CD14-positive monocyte (primary cell): ENCODE results near the gene SPATA13. TPM values are rescaled to one million over a fixed set of nuclear protein-coding genes. Genes with fewer than 3 reads are reported as not detected.

Experiments used
- DNase-seq, 3 donors: peaks; one replicate each; pipeline ENCODE4 v3.0.0-alpha.2; 2011 to 2022
- H2AFZ ChIP-seq: 2 replicates; pipeline ENCODE4 v1.6.0; 2012; ENCODE audit warnings: mild to moderate bottlenecking, low read depth, low read length, inconsistent platforms; ENCODE audit not compliant: insufficient read depth, poor library complexity, severe bottlenecking
- H3K27ac ChIP-seq, 2 donors: 1 replicate in 1 of 2; 2 replicates in 1 of 2; pipeline ENCODE4 v1.5.1; 2012 to 2013; ENCODE audit warnings: low read length in 2 of 2, control low read depth in 1 of 2, inconsistent platforms in 1 of 2, low read depth in 1 of 2, mild to moderate bottlenecking in 1 of 2
- H3K27me3 ChIP-seq, 2 donors: one replicate each; pipeline versions ENCODE4 v1.6.0 to v1.6.1; 2011 to 2013; ENCODE audit warnings: low read length in 2 of 2; ENCODE audit not compliant: control insufficient read depth in 2 of 2, insufficient read depth in 2 of 2
- H3K36me3 ChIP-seq, 2 donors: replicated peaks in 1 of 2; 1 replicate in 1 of 2; 2 replicates in 1 of 2; pipeline versions ENCODE4 v1.5.1 to v1.6.1; 2012 to 2013; ENCODE audit warnings: low read length in 2 of 2, control low read depth in 1 of 2, inconsistent platforms in 1 of 2, mild to moderate bottlenecking in 1 of 2; ENCODE audit not compliant: insufficient read depth in 2 of 2, control insufficient read depth in 1 of 2
- H3K4me1 ChIP-seq, 2 donors: 1 replicate in 1 of 2; 2 replicates in 1 of 2; pipeline versions ENCODE4 v1.5.1 to v1.6.1; 2012 to 2013; ENCODE audit warnings: low read length in 2 of 2, control low read depth in 1 of 2, inconsistent platforms in 1 of 2, mild to moderate bottlenecking in 1 of 2, moderate library complexity in 1 of 2; ENCODE audit not compliant: insufficient read depth in 2 of 2, control insufficient read depth in 1 of 2
- H3K4me2 ChIP-seq: replicated peaks from 2 replicates; pipeline ENCODE3; 2012; ENCODE audit warnings: low read length, moderate library complexity, mild to moderate bottlenecking; ENCODE audit not compliant: poor library complexity, severe bottlenecking; ENCODE audit errors: extremely low read depth
- H3K4me3 ChIP-seq, 3 experiments: fragments of 200-600 bp in 1 of 3; sonication (generic) in 1 of 3; replicated peaks in 1 of 3; 1 replicate in 2 of 3; 2 replicates in 1 of 3; pipeline ENCODE4 v1.5.1; 2011 to 2013; ENCODE audit warnings: low read length in 3 of 3, mild to moderate bottlenecking in 3 of 3, control low read depth in 2 of 3, low read depth in 2 of 3, inconsistent platforms in 1 of 3, moderate library complexity in 1 of 3
- H3K79me2 ChIP-seq: 2 replicates; pipeline ENCODE4 v1.6.0; 2012; ENCODE audit warnings: mild to moderate bottlenecking, control low read depth, inconsistent platforms, low read length, moderate library complexity; ENCODE audit not compliant: insufficient read depth
- H3K9ac ChIP-seq: 2 replicates; pipeline ENCODE4 v1.6.0; 2017; ENCODE audit warnings: low read length, mild to moderate bottlenecking; ENCODE audit not compliant: insufficient read depth, poor library complexity, severe bottlenecking
- H3K9me3 ChIP-seq, 2 donors: replicated peaks in 1 of 2; 1 replicate in 1 of 2; 2 replicates in 1 of 2; pipeline versions ENCODE4 v1.5.1 to v1.6.1; 2012 to 2013; ENCODE audit warnings: low read length in 2 of 2, control low read depth in 1 of 2; ENCODE audit not compliant: control insufficient read depth in 1 of 2, insufficient read depth in 1 of 2
- H4K20me1 ChIP-seq: 2 replicates; pipeline ENCODE4 v1.6.0; 2012; ENCODE audit warnings: mild to moderate bottlenecking, low read length, control low read depth, moderate library complexity; ENCODE audit not compliant: insufficient read depth
- H3K27ac Mint-ChIP-seq, 7 donors: one replicate each; pipeline ENCODE4 v1.8.0; 2020; ENCODE audit warnings: mild to moderate bottlenecking in 7 of 7, mixed read lengths in 7 of 7, moderate library complexity in 6 of 7, inconsistent platforms in 2 of 7
- H3K27me3 Mint-ChIP-seq, 3 donors: one replicate each; pipeline ENCODE4 v1.8.0; 2021 to 2022; ENCODE audit warnings: low read depth in 3 of 3, mild to moderate bottlenecking in 3 of 3, mixed read lengths in 3 of 3, moderate library complexity in 3 of 3, inconsistent platforms in 1 of 3
- H3K36me3 Mint-ChIP-seq, 2 donors: one replicate each; pipeline ENCODE4 v1.8.0; 2020; ENCODE audit warnings: mixed read lengths in 2 of 2, inconsistent platforms in 1 of 2, mild to moderate bottlenecking in 1 of 2
- H3K4me1 Mint-ChIP-seq: one replicate; pipeline ENCODE4 v1.8.0; 2020; ENCODE audit warnings: mild to moderate bottlenecking, mixed read lengths
- H3K4me3 Mint-ChIP-seq, 2 donors: one replicate each; pipeline ENCODE4 v1.8.0; 2020; ENCODE audit warnings: mild to moderate bottlenecking in 2 of 2, mixed read lengths in 2 of 2, moderate library complexity in 1 of 2
- H3K9me3 Mint-ChIP-seq, 7 donors: one replicate each; pipeline ENCODE4 v1.8.0; 2020 to 2022; ENCODE audit warnings: mixed read lengths in 7 of 7, mild to moderate bottlenecking in 6 of 7, moderate library complexity in 6 of 7, inconsistent platforms in 2 of 7
- WGBS: methylation state at CpG from one replicate; pipeline ENCODE4 v1.1.5; 2013; ENCODE audit warnings: missing lambda C conversion rate; ENCODE audit not compliant: insufficient coverage; 5-methylcytosine and 5-hydroxymethylcytosine counted together
- intact Hi-C, 2 donors: fragments of 100-400 bp; cut with micrococcal nuclease; formaldehyde crosslinking; loops; one replicate each; pipeline versions ENCODE4 v1.15.0 to v1.15.1; 2023
- polyA plus RNA-seq, 3 donors: library from polyadenylated mRNA; depleted of rRNA in 1 of 3; unstranded in 2 of 3; stranded (reverse) in 1 of 3; fragments of 300-500 nt in 2 of 3; fragments of >200 nt in 1 of 3; fragmentation: Illumina TruSeq in 2 of 3; gene quantifications; 1 replicate in 2 of 3; 2 replicates in 1 of 3; pipeline ENCODE4 v1.2.3, GENCODE V29; 2012 to 2021
- TF ChIP-seq, protein P1 (sequence below): fragments of 200-600 bp; IDR thresholded peaks from one replicate; pipeline ENCODE4 v1.8.0; 2022; ENCODE audit warnings: antibody characterized with exemption, mild to moderate bottlenecking

SPATA13 gene
- polyA plus RNA-seq, 3 donors, result 9.3 to 44.7 (median 11.6) TPM

DNA sequence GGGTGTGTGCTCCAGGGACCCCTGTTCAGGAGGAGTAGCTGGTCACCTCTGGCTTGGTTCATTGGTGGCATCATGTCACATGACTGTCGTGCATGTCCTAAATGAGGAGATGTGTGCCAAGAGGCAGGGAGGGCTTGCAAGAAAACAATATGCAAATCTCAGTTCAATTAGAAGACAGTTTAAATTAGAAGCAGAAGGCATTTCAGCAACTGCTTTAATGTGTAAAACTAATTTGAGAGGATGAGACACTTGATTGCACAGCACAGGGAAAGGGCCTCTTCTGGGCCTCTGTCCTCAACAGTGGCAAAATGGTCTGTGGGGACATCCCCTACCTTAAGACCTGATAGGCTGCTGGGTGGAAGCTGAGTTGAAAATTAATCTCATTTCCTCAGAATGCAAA lies 54.6 kb downstream of the SPATA13 start:
- TF ChIP-seq, protein P1, sequence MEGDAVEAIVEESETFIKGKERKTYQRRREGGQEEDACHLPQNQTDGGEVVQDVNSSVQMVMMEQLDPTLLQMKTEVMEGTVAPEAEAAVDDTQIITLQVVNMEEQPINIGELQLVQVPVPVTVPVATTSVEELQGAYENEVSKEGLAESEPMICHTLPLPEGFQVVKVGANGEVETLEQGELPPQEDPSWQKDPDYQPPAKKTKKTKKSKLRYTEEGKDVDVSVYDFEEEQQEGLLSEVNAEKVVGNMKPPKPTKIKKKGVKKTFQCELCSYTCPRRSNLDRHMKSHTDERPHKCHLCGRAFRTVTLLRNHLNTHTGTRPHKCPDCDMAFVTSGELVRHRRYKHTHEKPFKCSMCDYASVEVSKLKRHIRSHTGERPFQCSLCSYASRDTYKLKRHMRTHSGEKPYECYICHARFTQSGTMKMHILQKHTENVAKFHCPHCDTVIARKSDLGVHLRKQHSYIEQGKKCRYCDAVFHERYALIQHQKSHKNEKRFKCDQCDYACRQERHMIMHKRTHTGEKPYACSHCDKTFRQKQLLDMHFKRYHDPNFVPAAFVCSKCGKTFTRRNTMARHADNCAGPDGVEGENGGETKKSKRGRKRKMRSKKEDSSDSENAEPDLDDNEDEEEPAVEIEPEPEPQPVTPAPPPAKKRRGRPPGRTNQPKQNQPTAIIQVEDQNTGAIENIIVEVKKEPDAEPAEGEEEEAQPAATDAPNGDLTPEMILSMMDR, result no peak
- Mint-ChIP-seq H3K4me3 (no peak overlapping the region), H3K9me3 (no peaks in the 10 kb centered on the region), H3K4me1 (peaks cover 23% of the 10 kb centered on the region), H3K27me3 (peaks cover 0 to 2% (median 0%) of the 10 kb centered on the region in 3 donors), H3K27ac (no peak overlapping the region), H3K36me3 (no peaks in the 10 kb centered on the region)
- intact Hi-C loops, result loop anchor here (5.0 to 10.0 kb wide), 2 partner anchors 38 to 160 kb away; no protein-coding TSS in a partner anchor
- no peaks in the 10 kb centered on the region for H3K9me3 ChIP-seq
- no peak overlapping the region for H3K4me2 ChIP-seq
- DNase-seq, result no peak
- no peak overlapping the region for H3K4me3 ChIP-seq
- H3K4me1 ChIP-seq, result peaks cover 6 to 9% of the 10 kb centered on the region in 2 donors
- no peaks in the 10 kb centered on the region for H4K20me1 ChIP-seq
- WGBS, result 44% methylated on average over 1 of the region's 1 CpG
- no peak overlapping the region for H3K9ac ChIP-seq
- no peaks in the 10 kb centered on the region for H3K36me3 ChIP-seq
- H3K79me2 ChIP-seq, result no peaks in the 10 kb centered on the region
- no peak overlapping the region for H2AFZ ChIP-seq
- H3K27me3 ChIP-seq, result no peaks in the 10 kb centered on the region
- H3K27ac ChIP-seq, result no peak overlapping the region

DNA sequence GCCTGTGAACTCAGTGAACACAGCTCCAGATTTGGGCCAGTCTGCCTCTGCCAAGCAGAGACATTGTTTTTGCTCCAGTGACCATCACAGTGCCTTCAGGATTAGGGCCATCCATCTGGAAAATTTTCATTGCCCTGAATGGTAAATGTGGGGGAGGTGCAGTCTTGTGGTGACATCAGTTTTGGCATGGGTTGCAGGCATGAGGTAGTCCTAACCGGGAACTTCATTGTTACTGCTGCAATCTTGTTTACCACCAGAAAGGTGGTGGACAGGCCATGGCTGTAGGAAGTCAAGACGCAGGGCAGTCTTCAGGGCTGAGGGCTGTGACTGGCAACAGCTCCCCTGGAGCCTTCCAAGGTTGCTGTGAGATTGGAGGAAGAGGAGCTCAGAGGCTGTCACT lies 55.2 kb downstream of the SPATA13 start:
- H3K79me2 ChIP-seq, result no peaks in the 10 kb centered on the region
- no peaks in the 10 kb centered on the region for H3K36me3 ChIP-seq
- no peak overlapping the region for H2AFZ ChIP-seq
- Mint-ChIP-seq H3K36me3 (no peaks in the 10 kb centered on the region), H3K4me3 (no peak overlapping the region), H3K4me1 (peaks cover 23% of the 10 kb centered on the region), H3K27ac (no peak overlapping the region), H3K9me3 (no peaks in the 10 kb centered on the region), H3K27me3 (peaks cover 0 to 2% (median 0%) of the 10 kb centered on the region in 3 donors)
- intact Hi-C loops, result loop anchor here (5.0 to 10.0 kb wide), 2 partner anchors 38 to 161 kb away; no protein-coding TSS in a partner anchor
- H3K4me1 ChIP-seq, result peaks cover 6 to 9% of the 10 kb centered on the region in 2 donors
- DNase-seq, result no peak
- H4K20me1 ChIP-seq, result no peaks in the 10 kb centered on the region
- H3K27ac ChIP-seq, result no peak overlapping the region
- no peak overlapping the region for H3K4me2 ChIP-seq
- H3K9ac ChIP-seq, result no peak overlapping the region
- no peaks in the 10 kb centered on the region for H3K9me3 ChIP-seq
- TF ChIP-seq, protein P1, result no peak
- no peak overlapping the region for H3K4me3 ChIP-seq
- WGBS, result 45% methylated on average over 2 of the region's 2 CpGs
- H3K27me3 ChIP-seq, result no peaks in the 10 kb centered on the region
